Neutrophil (primary cell): Measurements from ENCODE around the gene DQX1.

ENCODE experiments used
- H3K27ac ChIP-seq: fragments of 200-600 bp; sonication (generic); 2 replicates; pipeline ENCODE4 v1.5.1; 2016; ENCODE audit warnings: mild to moderate bottlenecking, moderate library complexity
- H3K27me3 ChIP-seq: fragments of 200-600 bp; sonication (generic); 2 replicates; pipeline ENCODE4 v1.6.0; 2016; ENCODE audit warnings: mild to moderate bottlenecking
- H3K36me3 ChIP-seq: fragments of 200-600 bp; sonication (generic); 2 replicates; pipeline ENCODE4 v1.5.1; 2017
- H3K4me1 ChIP-seq, 2 experiments: fragments of 200-600 bp in 1 of 2; sonication (generic) in 1 of 2; 1 replicate in 1 of 2; 2 replicates in 1 of 2; pipeline versions ENCODE4 v1.5.1 to v1.6.1; 2013 to 2016; ENCODE audit warnings: low read depth in 1 of 2, low read length in 1 of 2, mild to moderate bottlenecking in 1 of 2, moderate library complexity in 1 of 2; ENCODE audit not compliant: control insufficient read depth in 1 of 2, insufficient read depth in 1 of 2
- H3K4me3 ChIP-seq, 2 experiments: fragments of 200-600 bp in 1 of 2; sonication (generic) in 1 of 2; 1 replicate in 1 of 2; 2 replicates in 1 of 2; pipeline ENCODE4 v1.5.1; 2013 to 2016; ENCODE audit warnings: low read depth in 1 of 2, low read length in 1 of 2, mild to moderate bottlenecking in 1 of 2, moderate library complexity in 1 of 2
- H3K9me3 ChIP-seq: fragments of 200-600 bp; sonication (generic); 2 replicates; pipeline ENCODE4 v1.5.1; 2016
- TF ChIP-seq, protein P1 (sequence below): fragments of 200-600 bp; sonication (generic); IDR thresholded peaks from 2 replicates; pipeline ENCODE4 v1.5.1; 2016; ENCODE audit warnings: antibody characterized with exemption

The DQX1 gene

DNA sequence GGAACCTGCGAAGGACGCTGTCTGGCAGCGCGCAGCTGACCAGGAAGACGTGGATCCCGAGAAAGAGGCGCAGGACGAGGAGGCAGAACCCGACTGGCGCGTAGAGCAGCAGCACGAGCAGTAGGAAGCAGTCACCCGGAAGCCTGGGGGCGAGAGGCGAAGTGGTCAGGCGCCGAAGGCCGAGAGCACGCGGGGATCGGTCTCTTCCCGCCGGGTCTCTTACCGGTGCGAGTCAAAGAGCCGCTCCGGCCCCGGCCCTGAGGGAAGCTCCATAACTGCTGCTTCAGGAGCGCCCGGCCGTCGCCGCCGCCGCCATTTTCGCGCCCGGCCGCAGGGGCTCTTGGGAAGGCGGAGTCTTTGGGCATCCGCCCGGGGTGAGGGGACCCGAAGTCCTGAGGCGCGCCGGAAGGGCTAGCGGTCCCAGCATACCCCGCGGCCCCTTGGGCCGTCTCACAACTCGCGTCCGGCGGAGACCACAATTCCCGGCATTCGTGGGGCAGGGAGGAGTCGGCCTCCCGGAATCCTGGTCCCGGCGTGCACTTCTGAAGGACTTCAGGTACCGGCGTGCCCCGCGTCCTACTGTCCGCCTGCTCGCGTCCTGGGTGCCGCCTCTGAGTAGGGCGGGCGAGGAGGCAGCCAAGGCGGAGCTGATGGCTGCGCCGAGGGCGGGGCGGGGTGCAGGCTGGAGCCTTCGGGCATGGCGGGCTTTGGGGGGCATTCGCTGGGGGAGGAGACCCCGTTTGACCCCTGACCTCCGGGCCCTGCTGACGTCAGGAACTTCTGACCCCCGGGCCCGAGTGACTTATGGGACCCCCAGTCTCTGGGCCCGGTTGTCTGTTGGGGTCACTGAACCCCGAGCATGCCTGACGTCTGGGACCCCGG is 3.6 kb upstream of the DQX1 start, which contains the start of the genes AUP1 and HTRA2:
AUP1 (minus strand) TSS at position 350 of the 882 bp plus-strand sequence; CDS start at position 273, 77 bp downstream.
HTRA2 (plus strand) TSS at position 577 of the 882 bp plus-strand sequence; CDS start at position 651, 74 bp downstream.
- no peaks in the 10 kb centered on the region for H3K27me3 ChIP-seq
- no peaks in the 10 kb centered on the region for H3K9me3 ChIP-seq
- H3K36me3 ChIP-seq: peaks cover 46% of the 10 kb centered on the region
- TF ChIP-seq, protein P1, sequence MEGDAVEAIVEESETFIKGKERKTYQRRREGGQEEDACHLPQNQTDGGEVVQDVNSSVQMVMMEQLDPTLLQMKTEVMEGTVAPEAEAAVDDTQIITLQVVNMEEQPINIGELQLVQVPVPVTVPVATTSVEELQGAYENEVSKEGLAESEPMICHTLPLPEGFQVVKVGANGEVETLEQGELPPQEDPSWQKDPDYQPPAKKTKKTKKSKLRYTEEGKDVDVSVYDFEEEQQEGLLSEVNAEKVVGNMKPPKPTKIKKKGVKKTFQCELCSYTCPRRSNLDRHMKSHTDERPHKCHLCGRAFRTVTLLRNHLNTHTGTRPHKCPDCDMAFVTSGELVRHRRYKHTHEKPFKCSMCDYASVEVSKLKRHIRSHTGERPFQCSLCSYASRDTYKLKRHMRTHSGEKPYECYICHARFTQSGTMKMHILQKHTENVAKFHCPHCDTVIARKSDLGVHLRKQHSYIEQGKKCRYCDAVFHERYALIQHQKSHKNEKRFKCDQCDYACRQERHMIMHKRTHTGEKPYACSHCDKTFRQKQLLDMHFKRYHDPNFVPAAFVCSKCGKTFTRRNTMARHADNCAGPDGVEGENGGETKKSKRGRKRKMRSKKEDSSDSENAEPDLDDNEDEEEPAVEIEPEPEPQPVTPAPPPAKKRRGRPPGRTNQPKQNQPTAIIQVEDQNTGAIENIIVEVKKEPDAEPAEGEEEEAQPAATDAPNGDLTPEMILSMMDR: peak; percentile 37
- peaks cover 32 to 33% of the 10 kb centered on the region in 2 experiments for H3K4me1 ChIP-seq
- H3K4me3 ChIP-seq: peak within 1 kb of the TSS; percentile 74 to 97
- H3K27ac ChIP-seq: peak within 1 kb of the TSS; percentile 94

DNA sequence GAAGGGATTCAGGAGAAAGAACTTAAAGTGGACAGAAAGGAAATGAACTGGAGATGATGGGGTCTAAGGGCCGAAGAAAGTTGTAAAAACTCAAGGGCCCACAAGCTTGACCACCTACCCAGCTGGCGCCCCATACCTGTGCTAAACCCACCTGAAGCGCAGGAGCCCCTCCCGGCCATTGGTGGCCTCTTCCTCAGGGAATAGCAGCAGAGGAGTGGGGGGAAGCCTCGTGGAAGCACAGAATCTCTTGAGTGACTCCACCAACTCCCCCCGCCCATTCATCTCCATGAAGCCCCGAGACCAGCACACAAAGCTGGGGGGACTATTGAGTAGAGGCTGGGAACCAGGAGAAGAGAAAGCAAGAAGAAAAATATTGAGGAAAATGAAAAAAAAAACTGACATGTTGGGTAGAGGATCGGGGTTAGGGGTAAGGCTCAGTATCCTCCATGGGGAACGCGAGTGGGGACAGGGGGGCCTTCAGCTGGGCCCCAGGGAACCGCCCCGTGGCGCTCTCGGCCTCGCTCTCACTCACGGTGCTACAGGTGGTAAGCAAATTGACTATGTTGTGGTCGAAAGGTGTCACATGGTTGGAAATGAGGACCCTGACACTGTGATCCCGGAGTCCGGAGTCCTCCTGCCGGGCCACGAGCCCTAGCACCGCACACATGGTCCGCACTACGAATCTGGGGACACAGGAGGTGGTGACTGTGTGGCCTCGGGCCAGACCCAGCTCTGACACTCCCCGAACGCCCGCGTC is 2.7 kb upstream of the DQX1 start:
- peaks cover 39% of the 10 kb centered on the region for H3K36me3 ChIP-seq
- peak overlapping the region; percentile 94 for H3K27ac ChIP-seq
- TF ChIP-seq, protein P1: no peak
- H3K27me3 ChIP-seq: no peaks in the 10 kb centered on the region
- H3K4me1 ChIP-seq: peaks cover 32 to 33% of the 10 kb centered on the region in 2 experiments
- peak overlapping the region; percentile 74 to 97 for H3K4me3 ChIP-seq
- no peaks in the 10 kb centered on the region for H3K9me3 ChIP-seq

DNA sequence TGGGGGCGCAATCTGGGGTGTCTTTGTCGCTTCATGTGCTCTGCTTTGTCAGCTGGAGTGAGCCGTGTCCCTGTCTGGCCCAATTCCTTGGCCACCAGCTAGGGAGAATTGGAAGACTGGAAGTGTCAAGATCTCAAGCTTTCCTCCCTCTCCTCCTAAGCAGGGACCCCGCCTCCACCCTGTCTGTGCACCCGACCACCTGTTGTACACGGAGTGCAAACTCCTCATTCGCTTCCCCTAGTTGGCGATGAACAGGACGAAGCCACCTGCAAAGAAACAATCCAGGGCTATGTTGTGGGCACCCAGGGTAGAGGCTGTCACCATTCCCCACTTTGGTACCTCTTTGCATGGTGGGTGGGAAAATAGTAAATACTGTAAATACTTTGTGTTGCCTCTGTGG is 1.7 kb upstream of the DQX1 start:
- Histone ChIP-seq H3K4me3 (no peak overlapping the region), H3K36me3 (peaks cover 29% of the 10 kb centered on the region), H3K27ac (no peak overlapping the region), H3K4me1 (peaks cover 32 to 33% of the 10 kb centered on the region in 2 experiments), H3K9me3 (no peaks in the 10 kb centered on the region), H3K27me3 (peaks cover 7% of the 10 kb centered on the region)
- TF ChIP-seq, protein P1: no peak

DNA sequence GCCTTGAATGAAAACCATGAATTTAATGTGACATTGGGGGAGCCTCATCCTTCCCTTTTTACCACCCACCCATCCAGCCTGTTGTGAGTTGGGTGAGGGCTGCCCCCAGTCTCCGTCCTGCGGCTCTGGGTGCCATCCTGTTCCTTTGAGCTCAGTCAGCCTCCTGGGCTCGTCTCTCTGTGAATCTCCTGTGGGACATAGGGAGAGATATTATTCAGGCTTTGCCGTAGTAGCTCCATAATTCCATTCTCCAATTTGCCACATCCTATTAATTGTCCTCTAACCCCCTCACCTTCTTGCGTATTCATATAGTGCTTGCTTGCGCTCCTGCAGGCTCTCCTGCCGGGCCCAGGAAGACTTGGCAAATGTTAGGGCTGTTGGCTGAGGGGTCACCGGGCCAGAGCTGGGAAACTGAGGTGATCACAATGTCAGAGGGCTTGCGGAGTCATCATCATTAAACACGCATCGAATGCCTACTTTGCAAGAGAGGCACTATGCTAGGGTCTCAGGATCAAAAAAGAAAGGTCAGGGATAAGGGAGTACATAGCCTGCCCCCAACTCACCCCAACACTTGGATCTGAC is 709 bp upstream of the DQX1 start:
- peaks cover 25% of the 10 kb centered on the region for H3K36me3 ChIP-seq
- no peaks in the 10 kb centered on the region for H3K9me3 ChIP-seq
- no peak overlapping the region for H3K4me3 ChIP-seq
- TF ChIP-seq, protein P1: no peak
- peaks cover 17% of the 10 kb centered on the region for H3K27me3 ChIP-seq
- H3K4me1 ChIP-seq: peaks cover 31 to 33% of the 10 kb centered on the region in 2 experiments
- H3K27ac ChIP-seq: peak overlapping the region; percentile 26

DNA sequence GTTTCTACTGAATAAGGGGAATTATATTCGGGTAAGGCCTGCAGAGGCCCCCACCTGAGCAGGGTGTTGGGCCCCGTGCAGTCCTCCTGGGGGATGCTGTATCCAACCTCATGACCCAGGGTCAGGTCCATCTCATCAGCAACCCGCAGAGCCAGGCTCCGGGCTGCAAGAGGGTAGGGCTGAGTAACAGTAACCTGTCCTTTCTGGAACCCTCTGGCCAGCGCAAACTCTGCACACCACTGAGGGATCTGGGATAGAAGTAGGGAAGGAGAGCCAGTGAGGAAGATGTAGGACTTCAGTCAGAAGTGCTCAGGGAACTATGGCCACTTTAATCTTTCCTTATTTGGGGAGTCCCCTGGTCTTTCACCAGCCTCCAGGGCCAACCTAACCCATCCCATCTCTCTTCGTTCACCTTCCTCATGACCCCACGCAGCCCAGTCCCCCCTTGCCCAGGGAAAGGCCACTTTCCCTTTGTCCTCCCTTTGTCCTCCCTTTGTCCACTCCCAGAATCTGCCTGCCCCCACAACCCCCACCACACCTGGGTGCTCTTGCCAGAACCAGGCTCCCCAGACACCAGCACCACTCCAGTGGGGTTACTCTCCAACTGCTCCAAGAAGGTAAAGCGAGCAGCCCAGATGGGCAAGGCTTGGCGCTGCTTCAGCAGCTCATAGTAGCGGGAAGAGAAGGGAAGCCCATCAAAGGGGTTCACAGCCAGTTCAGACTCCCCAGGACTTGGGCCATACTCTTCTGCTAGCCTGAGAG is 895 bp downstream of the DQX1 start:
- TF ChIP-seq, protein P1: no peak
- Histone ChIP-seq H3K4me3 (no peak overlapping the region), H3K27ac (no peak overlapping the region)

More for the DNA sequence above, 895 bp downstream of the DQX1 start:
- peaks cover 25% of the 10 kb centered on the region for H3K36me3 ChIP-seq
- no peaks in the 10 kb centered on the region for H3K9me3 ChIP-seq
- H3K4me1 ChIP-seq: peaks cover 15 to 17% of the 10 kb centered on the region in 2 experiments
- H3K27me3 ChIP-seq: peaks cover 33% of the 10 kb centered on the region
